Neural cell (in vitro differentiated cells): Measurements from ENCODE around the gene CFL1. TPM values are rescaled to one million over a fixed set of nuclear protein-coding genes. Genes with fewer than 3 reads are reported as not detected.

Experiments
- H2AFZ ChIP-seq: fragments of 200-600, 300-800 bp; sonication (generic), shearing (Covaris generic); 2 replicates; pipeline ENCODE4 v1.6.0; 2014; ENCODE audit warnings: low read depth, mild to moderate bottlenecking, antibody characterized with exemption, low read length, moderate library complexity
- H3F3A ChIP-seq: fragments of 200-600 bp; shearing (Covaris generic); 2 replicates; pipeline ENCODE4 v1.6.1; 2016; ENCODE audit warnings: mild to moderate bottlenecking, moderate library complexity, mixed read lengths, antibody characterized with exemption, low read length; ENCODE audit not compliant: insufficient read depth, poor library complexity, severe bottlenecking
- H3K27ac ChIP-seq: fragments of 200-600, 300-800 bp; sonication (generic), shearing (Covaris generic); 2 replicates; pipeline ENCODE4 v1.5.1; 2014; ENCODE audit warnings: mild to moderate bottlenecking, low read length, moderate library complexity
- H3K27me3 ChIP-seq: fragments of 300-800, 200-600 bp; sonication (generic), shearing (Covaris generic); 2 replicates; pipeline ENCODE4 v1.6.0; 2014; ENCODE audit warnings: mild to moderate bottlenecking, low read depth, low read length, moderate library complexity; ENCODE audit not compliant: insufficient read depth
- H3K36me3 ChIP-seq: fragments of 300-800, 200-600 bp; sonication (generic), shearing (Covaris generic); 2 replicates; pipeline ENCODE4 v1.5.1; 2014; ENCODE audit warnings: mild to moderate bottlenecking, antibody characterized with exemption, low read length, moderate library complexity; ENCODE audit not compliant: insufficient read depth
- H3K4me2 ChIP-seq: fragments of 300-800, 200-600 bp; sonication (generic), shearing (Covaris generic); 2 replicates; pipeline ENCODE4 v1.6.0; 2014; ENCODE audit warnings: mild to moderate bottlenecking, low read length
- H3K4me3 ChIP-seq: fragments of 300-800, 200-600 bp; sonication (generic), shearing (Covaris generic); 2 replicates; pipeline ENCODE4 v1.5.1; 2014; ENCODE audit warnings: mild to moderate bottlenecking, low read length, moderate library complexity
- H3K79me2 ChIP-seq: fragments of 200-600 bp; shearing (Covaris generic); replicated peaks from 2 replicates; pipeline ENCODE4 v1.6.0; 2014; ENCODE audit warnings: mild to moderate bottlenecking, low read length, moderate library complexity; ENCODE audit not compliant: insufficient read depth
- H3K9ac ChIP-seq: fragments of 300-800, 200-600 bp; sonication (generic), shearing (Covaris generic); 2 replicates; pipeline ENCODE4 v1.6.1; 2016; ENCODE audit warnings: mild to moderate bottlenecking, low read length, mixed read lengths
- H3K9me2 ChIP-seq: fragments of 200-600 bp; shearing (Covaris generic); 2 replicates; pipeline ENCODE4 v1.6.1; 2016; ENCODE audit warnings: mild to moderate bottlenecking, low read length, mixed read lengths; ENCODE audit not compliant: insufficient read depth
- H3K9me3 ChIP-seq: fragments of 200-600, 300-800 bp; sonication (generic), shearing (Covaris generic); 2 replicates; pipeline ENCODE4 v1.6.1; 2016; ENCODE audit warnings: mild to moderate bottlenecking, mixed run types, low read length, moderate library complexity, mixed read lengths
- H4K20me1 ChIP-seq: fragments of 200-600 bp; shearing (Covaris generic); 2 replicates; pipeline ENCODE4 v1.6.1; 2016; ENCODE audit warnings: mild to moderate bottlenecking, mixed run types; ENCODE audit not compliant: insufficient read depth
- EZH2 ChIP-seq: fragments of 200-600, 300-800 bp; shearing (Covaris generic), sonication (generic); IDR thresholded peaks from 2 replicates; pipeline ENCODE4 v1.6.1; 2014; ENCODE audit warnings: antibody characterized with exemption, low read length, borderline replicate concordance, mild to moderate bottlenecking; ENCODE audit not compliant: insufficient read depth, poor library complexity, severe bottlenecking
- MXI1 ChIP-seq: fragments of 450-650 bp; conservative IDR thresholded peaks from 2 replicates; pipeline ENCODE4 v1.6.1; 2014; ENCODE audit warnings: antibody characterized with exemption, mild to moderate bottlenecking; ENCODE audit not compliant: poor library complexity, severe bottlenecking
- POLR2AphosphoS5 ChIP-seq: IDR thresholded peaks from 2 replicates; pipeline ENCODE4 v1.6.1; 2012
- TAF1 ChIP-seq: IDR thresholded peaks from 2 replicates; pipeline ENCODE4 v1.6.1; 2012; ENCODE audit warnings: low read depth
- polyA plus RNA-seq: library from polyadenylated mRNA; depleted of rRNA; stranded (reverse); fragments of >200 nt; gene quantifications from 2 replicates; pipeline ENCODE4 v1.2.3, GENCODE V29; 2014
- TF ChIP-seq, protein P1 (sequence below): fragments of 450-650 bp; IDR thresholded peaks from 2 replicates; pipeline ENCODE4 v1.5.1; 2014; ENCODE audit warnings: antibody characterized with exemption, mild to moderate bottlenecking, moderate library complexity; ENCODE audit not compliant: poor library complexity, severe bottlenecking
- TF ChIP-seq, protein P2 (sequence below): IDR thresholded peaks from 2 replicates; pipeline ENCODE4 v1.6.1; 2012; ENCODE audit warnings: borderline replicate concordance

Gene CFL1
- polyA plus RNA-seq, 1 donor from 2014 or later, result 1,633 TPM

DNA sequence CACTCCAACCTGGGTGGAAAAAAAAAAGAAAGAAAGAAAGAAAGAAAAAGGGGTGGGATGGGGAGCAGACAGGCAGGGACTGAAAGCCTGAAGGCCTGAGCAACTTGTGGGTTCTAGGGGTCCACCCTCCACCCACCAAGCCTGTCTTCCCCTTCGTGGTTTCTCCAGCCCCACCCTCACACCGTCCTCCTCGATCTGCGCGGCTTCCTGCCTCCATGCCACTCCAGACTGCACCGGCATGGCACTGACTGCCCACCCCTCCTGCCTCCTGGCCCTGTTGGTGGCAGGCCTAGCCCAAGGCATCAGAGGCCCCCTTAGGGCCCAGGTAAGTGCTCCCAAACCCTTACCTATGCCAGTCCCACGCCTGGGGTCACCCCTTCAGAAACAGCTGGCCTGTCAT is 21.6 kb upstream of the CFL1 start, which contains the start of gene CTSW:
Gene CTSW (plus strand): TSS at position 221 of the 400 bp plus-strand sequence. CDS start 18 bp downstream, at position 239.
- Histone ChIP-seq H3K4me3 (no peak within 1 kb of the TSS), H3K36me3 (no peaks in the 10 kb centered on the region), H3K9ac (no peak within 1 kb of the TSS), H3K27me3 (no peaks in the 10 kb centered on the region), H3K4me2 (no peak within 1 kb of the TSS), H3K9me3 (no peaks in the 10 kb centered on the region), H3K27ac (no peak within 1 kb of the TSS), H2AFZ (no peak within 1 kb of the TSS), H3F3A (no peaks in the 10 kb centered on the region), H3K79me2 (no peaks in the 10 kb centered on the region), H3K9me2 (no peaks in the 10 kb centered on the region), H4K20me1 (no peaks in the 10 kb centered on the region)
- TF ChIP-seq, protein P1, sequence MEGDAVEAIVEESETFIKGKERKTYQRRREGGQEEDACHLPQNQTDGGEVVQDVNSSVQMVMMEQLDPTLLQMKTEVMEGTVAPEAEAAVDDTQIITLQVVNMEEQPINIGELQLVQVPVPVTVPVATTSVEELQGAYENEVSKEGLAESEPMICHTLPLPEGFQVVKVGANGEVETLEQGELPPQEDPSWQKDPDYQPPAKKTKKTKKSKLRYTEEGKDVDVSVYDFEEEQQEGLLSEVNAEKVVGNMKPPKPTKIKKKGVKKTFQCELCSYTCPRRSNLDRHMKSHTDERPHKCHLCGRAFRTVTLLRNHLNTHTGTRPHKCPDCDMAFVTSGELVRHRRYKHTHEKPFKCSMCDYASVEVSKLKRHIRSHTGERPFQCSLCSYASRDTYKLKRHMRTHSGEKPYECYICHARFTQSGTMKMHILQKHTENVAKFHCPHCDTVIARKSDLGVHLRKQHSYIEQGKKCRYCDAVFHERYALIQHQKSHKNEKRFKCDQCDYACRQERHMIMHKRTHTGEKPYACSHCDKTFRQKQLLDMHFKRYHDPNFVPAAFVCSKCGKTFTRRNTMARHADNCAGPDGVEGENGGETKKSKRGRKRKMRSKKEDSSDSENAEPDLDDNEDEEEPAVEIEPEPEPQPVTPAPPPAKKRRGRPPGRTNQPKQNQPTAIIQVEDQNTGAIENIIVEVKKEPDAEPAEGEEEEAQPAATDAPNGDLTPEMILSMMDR, result no peak
- no peak for TF ChIP-seq MXI1
- no peak for TF ChIP-seq POLR2AphosphoS5
- TF ChIP-seq EZH2, result no peak
- TF ChIP-seq TAF1, result no peak
- TF ChIP-seq, protein P2, sequence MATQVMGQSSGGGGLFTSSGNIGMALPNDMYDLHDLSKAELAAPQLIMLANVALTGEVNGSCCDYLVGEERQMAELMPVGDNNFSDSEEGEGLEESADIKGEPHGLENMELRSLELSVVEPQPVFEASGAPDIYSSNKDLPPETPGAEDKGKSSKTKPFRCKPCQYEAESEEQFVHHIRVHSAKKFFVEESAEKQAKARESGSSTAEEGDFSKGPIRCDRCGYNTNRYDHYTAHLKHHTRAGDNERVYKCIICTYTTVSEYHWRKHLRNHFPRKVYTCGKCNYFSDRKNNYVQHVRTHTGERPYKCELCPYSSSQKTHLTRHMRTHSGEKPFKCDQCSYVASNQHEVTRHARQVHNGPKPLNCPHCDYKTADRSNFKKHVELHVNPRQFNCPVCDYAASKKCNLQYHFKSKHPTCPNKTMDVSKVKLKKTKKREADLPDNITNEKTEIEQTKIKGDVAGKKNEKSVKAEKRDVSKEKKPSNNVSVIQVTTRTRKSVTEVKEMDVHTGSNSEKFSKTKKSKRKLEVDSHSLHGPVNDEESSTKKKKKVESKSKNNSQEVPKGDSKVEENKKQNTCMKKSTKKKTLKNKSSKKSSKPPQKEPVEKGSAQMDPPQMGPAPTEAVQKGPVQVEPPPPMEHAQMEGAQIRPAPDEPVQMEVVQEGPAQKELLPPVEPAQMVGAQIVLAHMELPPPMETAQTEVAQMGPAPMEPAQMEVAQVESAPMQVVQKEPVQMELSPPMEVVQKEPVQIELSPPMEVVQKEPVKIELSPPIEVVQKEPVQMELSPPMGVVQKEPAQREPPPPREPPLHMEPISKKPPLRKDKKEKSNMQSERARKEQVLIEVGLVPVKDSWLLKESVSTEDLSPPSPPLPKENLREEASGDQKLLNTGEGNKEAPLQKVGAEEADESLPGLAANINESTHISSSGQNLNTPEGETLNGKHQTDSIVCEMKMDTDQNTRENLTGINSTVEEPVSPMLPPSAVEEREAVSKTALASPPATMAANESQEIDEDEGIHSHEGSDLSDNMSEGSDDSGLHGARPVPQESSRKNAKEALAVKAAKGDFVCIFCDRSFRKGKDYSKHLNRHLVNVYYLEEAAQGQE, result no peak

DNA sequence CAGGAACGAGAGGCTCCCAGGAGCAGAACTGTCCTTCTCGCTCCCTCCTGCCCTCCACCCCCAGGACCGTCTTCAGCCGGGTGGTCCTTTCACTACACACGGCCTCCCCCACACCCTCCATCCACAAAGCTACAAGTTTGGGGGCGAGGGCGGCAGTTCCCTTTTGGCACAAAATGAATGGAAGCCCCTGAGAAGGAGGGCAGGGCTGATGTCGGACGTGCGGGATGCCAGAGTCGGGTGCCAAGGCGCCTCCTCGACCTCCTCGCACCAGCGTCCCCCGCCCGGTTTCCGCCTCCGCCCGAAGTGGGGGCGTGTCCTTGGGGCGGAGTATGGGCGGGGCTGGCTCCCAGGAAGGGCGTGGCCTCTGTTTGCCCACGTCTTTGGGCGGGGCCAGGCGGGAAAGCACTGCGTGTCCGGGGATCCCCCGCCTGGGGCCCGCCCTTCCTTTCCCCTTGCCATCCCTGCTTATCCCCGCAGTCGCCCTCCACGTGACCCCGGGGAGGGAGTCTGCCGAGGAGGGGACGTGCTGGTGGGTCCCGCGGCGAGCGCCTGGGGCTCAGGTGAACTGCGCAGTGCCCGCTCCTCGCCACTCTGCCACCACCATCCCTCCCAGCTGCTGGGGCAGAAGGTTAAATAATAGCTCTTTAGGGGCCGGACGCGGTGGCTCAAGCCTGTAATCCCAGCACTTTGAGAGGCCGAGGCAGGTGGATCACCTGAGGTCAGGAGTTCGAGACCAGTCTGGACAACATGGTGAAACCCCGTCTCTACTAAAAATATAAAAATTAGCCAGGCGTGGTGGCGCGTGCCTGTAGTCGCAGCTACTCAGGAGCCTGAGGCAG is 15.6 kb upstream of the CFL1 start:
- H3K4me3 ChIP-seq, result peak overlapping the region; percentile 65
- peak overlapping the region; percentile 46 for H3K9ac ChIP-seq
- no peak overlapping the region for H3K27ac ChIP-seq
- H3F3A ChIP-seq, result no peaks in the 10 kb centered on the region
- H3K36me3 ChIP-seq, result no peaks in the 10 kb centered on the region
- no peak overlapping the region for H3K4me2 ChIP-seq
- H3K9me3 ChIP-seq, result no peaks in the 10 kb centered on the region
- peaks cover 11% of the 10 kb centered on the region for H3K27me3 ChIP-seq
- H3K9me2 ChIP-seq, result no peaks in the 10 kb centered on the region
- H3K79me2 ChIP-seq, result no peaks in the 10 kb centered on the region
- TF ChIP-seq MXI1 (peak; percentile 13), POLR2AphosphoS5 (peak; percentile 52), EZH2 (no peak)
- no peaks in the 10 kb centered on the region for H4K20me1 ChIP-seq
- no peak overlapping the region for H2AFZ ChIP-seq
